ENCODE measurements around the gene HELB.

HELB gene

DNA sequence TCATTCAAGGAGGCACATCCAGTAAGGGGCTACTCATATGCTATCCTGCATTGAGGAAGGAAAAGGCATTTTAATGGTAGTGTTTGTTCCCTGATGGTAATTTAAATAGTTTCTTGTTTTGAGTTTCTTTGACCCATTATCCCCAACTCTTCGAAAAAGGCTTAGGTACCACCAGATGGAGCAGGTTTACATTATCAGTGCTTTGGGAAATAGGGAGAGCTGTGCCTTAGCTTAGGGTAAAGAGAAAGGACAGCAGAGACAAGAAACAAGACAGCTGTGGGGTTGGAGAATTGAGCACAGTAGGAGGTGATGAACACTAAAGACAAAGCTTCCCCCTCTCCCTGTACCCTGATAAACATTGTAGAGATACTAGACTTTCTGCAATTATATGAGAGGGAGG, 29.1 kb upstream of the HELB start:
- Histone ChIP-seq H3K36me3 (ENCODE audit: control insufficient read depth, insufficient read depth, low read length) (no peaks in the 10 kb centered on the region), H3K27ac (ENCODE audit: insufficient read depth, low read depth, low read length, poor library complexity, severe bottlenecking) (no peak overlapping the region), H3K4me1 (ENCODE audit: control insufficient read depth, insufficient read depth, low read length) (no peaks in the 10 kb centered on the region), H3K27me3 (ENCODE audit: control insufficient read depth, insufficient read depth, low read length, poor library complexity, severe bottlenecking) (no peaks in the 10 kb centered on the region), H3K9me3 (ENCODE audit: control insufficient read depth, low read length) (no peaks in the 10 kb centered on the region), H3K4me3 (ENCODE audit: insufficient read depth, low read depth, low read length) (no peak overlapping the region)
- WGBS, 2 experiments, result 67% methylated on average over 1 of the region's 1 CpG; no CpG with 5 or more reads in 1 of the 2 experiments

GRCh38 chr12:66275040-66275439, 27.3 kb upstream of the HELB start:
- H3K9me3 ChIP-seq (ENCODE audit: control insufficient read depth, low read length), result no peaks in the 10 kb centered on the region
- H3K36me3 ChIP-seq (ENCODE audit: control insufficient read depth, insufficient read depth, low read length), result no peaks in the 10 kb centered on the region
- H3K27ac ChIP-seq (ENCODE audit: insufficient read depth, low read depth, low read length, poor library complexity, severe bottlenecking), result no peak overlapping the region
- no peak overlapping the region for H3K4me3 ChIP-seq (ENCODE audit: insufficient read depth, low read depth, low read length)
- no peaks in the 10 kb centered on the region for H3K27me3 ChIP-seq (ENCODE audit: control insufficient read depth, insufficient read depth, low read length, poor library complexity, severe bottlenecking)
- H3K4me1 ChIP-seq (ENCODE audit: control insufficient read depth, insufficient read depth, low read length), result no peaks in the 10 kb centered on the region
- WGBS, 2 experiments, result 90 to 95% methylated on average over 2 of the region's 2 CpGs

DNA sequence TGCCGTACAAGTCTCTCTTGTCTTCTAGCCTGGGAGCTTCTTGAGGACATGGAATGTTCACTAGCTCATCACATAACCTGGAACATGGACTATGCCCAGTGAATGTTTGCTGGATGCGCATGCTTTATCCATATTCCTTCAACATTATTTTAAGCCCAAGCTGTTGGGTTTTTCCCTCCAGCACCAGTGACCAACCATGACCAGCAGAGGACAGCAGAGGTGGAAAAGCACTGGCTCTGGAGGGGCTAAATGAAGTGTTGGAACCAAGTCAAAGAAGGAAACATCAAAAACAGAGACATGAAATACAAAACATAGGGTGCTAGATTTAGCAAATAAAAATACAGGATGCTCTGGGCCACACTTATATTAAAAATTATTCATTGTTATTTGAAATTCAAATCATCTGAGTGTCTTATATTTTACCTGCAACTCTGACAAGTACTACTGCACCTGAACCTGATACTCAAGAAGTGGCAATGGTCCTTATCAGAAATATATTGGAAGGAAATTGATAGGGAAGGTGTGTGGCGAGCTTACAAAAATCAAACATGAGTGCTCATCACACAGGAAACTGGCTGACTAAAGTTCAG, 23.1 kb upstream of the HELB start:
- Histone ChIP-seq H3K9me3 (ENCODE audit: control insufficient read depth, low read length) (no peaks in the 10 kb centered on the region), H3K27me3 (ENCODE audit: control insufficient read depth, insufficient read depth, low read length, poor library complexity, severe bottlenecking) (no peaks in the 10 kb centered on the region), H3K36me3 (ENCODE audit: control insufficient read depth, insufficient read depth, low read length) (no peaks in the 10 kb centered on the region), H3K4me3 (ENCODE audit: insufficient read depth, low read depth, low read length) (no peak overlapping the region), H3K4me1 (ENCODE audit: control insufficient read depth, insufficient read depth, low read length) (no peaks in the 10 kb centered on the region), H3K27ac (ENCODE audit: insufficient read depth, low read depth, low read length, poor library complexity, severe bottlenecking) (no peak overlapping the region)
- 60 to 65% methylated on average over 3 of the region's 3 CpGs for WGBS, 2 experiments

- H3K4me3 ChIP-seq (ENCODE audit: insufficient read depth, low read depth, low read length), result no peak overlapping the region
- H3K9me3 ChIP-seq (ENCODE audit: control insufficient read depth, low read length), result no peaks in the 10 kb centered on the region
- H3K36me3 ChIP-seq (ENCODE audit: control insufficient read depth, insufficient read depth, low read length), result no peaks in the 10 kb centered on the region
- no peak overlapping the region for H3K27ac ChIP-seq (ENCODE audit: insufficient read depth, low read depth, low read length, poor library complexity, severe bottlenecking)
- no peaks in the 10 kb centered on the region for H3K27me3 ChIP-seq (ENCODE audit: control insufficient read depth, insufficient read depth, low read length, poor library complexity, severe bottlenecking)
- WGBS, 2 experiments, result 81 to 83% methylated on average over 1 of the region's 1 CpG
- H3K4me1 ChIP-seq (ENCODE audit: control insufficient read depth, insufficient read depth, low read length), result no peaks in the 10 kb centered on the region
Measured at GRCh38 chr12:66280561-66280960, 21.7 kb upstream of the HELB start.

DNA sequence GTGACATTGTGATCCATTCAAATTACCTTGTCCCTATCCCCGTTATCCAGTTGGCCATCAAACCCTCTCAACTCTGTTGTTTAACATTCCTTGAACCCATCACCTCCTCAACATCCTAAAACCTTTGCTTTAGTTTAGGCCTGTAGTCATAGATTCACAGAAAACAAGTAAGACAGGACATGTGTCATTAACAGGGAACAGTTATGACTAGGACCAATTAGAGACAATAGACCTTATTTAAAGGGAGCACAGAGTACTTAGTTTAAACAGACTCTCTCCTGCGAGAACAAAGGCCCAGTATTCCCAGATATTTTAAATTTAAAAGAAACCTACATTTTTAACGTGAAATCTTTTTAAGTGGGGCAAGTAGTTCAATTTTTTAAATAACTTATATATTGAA, 20.0 kb upstream of the HELB start:
- H3K36me3 ChIP-seq (ENCODE audit: control insufficient read depth, insufficient read depth, low read length), result no peaks in the 10 kb centered on the region
- 86 to 94% methylated on average over 1 to 2 of the region's 3 CpGs for WGBS, 2 experiments
- no peak overlapping the region for H3K27ac ChIP-seq (ENCODE audit: insufficient read depth, low read depth, low read length, poor library complexity, severe bottlenecking)

DNA sequence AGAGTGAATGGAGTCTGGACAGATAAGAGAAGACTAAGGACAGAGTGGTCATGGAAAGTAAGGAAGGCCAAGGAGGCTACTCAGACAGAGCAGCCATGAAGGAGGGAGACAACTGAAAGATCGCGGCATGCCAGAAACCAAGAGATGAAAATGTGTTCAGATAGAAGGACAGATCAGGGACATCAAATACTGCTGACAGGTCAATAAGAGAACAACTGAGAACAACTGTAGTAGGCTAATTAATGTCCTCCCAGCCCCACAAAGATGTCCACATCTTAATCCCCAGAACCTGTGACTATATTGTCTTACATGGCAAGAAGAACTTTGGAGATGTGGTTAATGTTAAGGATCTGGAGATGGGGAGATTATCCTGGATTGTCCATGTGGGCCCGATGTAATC, 15.0 kb upstream of the HELB start:
- Histone ChIP-seq H3K4me3 (ENCODE audit: insufficient read depth, low read depth, low read length) (no peak overlapping the region), H3K4me1 (ENCODE audit: control insufficient read depth, insufficient read depth, low read length) (no peaks in the 10 kb centered on the region), H3K27ac (ENCODE audit: insufficient read depth, low read depth, low read length, poor library complexity, severe bottlenecking) (no peak overlapping the region), H3K36me3 (ENCODE audit: control insufficient read depth, insufficient read depth, low read length) (no peaks in the 10 kb centered on the region), H3K27me3 (ENCODE audit: control insufficient read depth, insufficient read depth, low read length, poor library complexity, severe bottlenecking) (no peaks in the 10 kb centered on the region), H3K9me3 (ENCODE audit: control insufficient read depth, low read length) (no peaks in the 10 kb centered on the region)
- WGBS, 2 experiments, result 91 to 92% methylated on average over 3 of the region's 3 CpGs

More for the DNA sequence above, 20.0 kb upstream of the HELB start:
- no peaks in the 10 kb centered on the region for H3K9me3 ChIP-seq (ENCODE audit: control insufficient read depth, low read length)
- no peaks in the 10 kb centered on the region for H3K27me3 ChIP-seq (ENCODE audit: control insufficient read depth, insufficient read depth, low read length, poor library complexity, severe bottlenecking)
- H3K4me3 ChIP-seq (ENCODE audit: insufficient read depth, low read depth, low read length), result no peak overlapping the region
- H3K4me1 ChIP-seq (ENCODE audit: control insufficient read depth, insufficient read depth, low read length), result no peaks in the 10 kb centered on the region

GRCh38 chr12:66288121-66288520, 14.2 kb upstream of the HELB start:
- Histone ChIP-seq H3K4me3 (ENCODE audit: insufficient read depth, low read depth, low read length) (no peak overlapping the region), H3K27ac (ENCODE audit: insufficient read depth, low read depth, low read length, poor library complexity, severe bottlenecking) (no peak overlapping the region), H3K9me3 (ENCODE audit: control insufficient read depth, low read length) (no peaks in the 10 kb centered on the region), H3K4me1 (ENCODE audit: control insufficient read depth, insufficient read depth, low read length) (no peaks in the 10 kb centered on the region), H3K27me3 (ENCODE audit: control insufficient read depth, insufficient read depth, low read length, poor library complexity, severe bottlenecking) (no peaks in the 10 kb centered on the region), H3K36me3 (ENCODE audit: control insufficient read depth, insufficient read depth, low read length) (no peaks in the 10 kb centered on the region)
- WGBS, 2 experiments, result 91% methylated on average over 5 of the region's 5 CpGs

- Histone ChIP-seq H3K4me1 (ENCODE audit: control insufficient read depth, insufficient read depth, low read length) (no peaks in the 10 kb centered on the region), H3K27me3 (ENCODE audit: control insufficient read depth, insufficient read depth, low read length, poor library complexity, severe bottlenecking) (no peaks in the 10 kb centered on the region), H3K27ac (ENCODE audit: insufficient read depth, low read depth, low read length, poor library complexity, severe bottlenecking) (no peak overlapping the region), H3K4me3 (ENCODE audit: insufficient read depth, low read depth, low read length) (no peak overlapping the region), H3K36me3 (ENCODE audit: control insufficient read depth, insufficient read depth, low read length) (no peaks in the 10 kb centered on the region), H3K9me3 (ENCODE audit: control insufficient read depth, low read length) (no peaks in the 10 kb centered on the region)
- WGBS, 2 experiments, result 91 to 92% methylated on average over 2 of the region's 2 CpGs
Measured at GRCh38 chr12:66289485-66289884, 12.8 kb upstream of the HELB start.

DNA sequence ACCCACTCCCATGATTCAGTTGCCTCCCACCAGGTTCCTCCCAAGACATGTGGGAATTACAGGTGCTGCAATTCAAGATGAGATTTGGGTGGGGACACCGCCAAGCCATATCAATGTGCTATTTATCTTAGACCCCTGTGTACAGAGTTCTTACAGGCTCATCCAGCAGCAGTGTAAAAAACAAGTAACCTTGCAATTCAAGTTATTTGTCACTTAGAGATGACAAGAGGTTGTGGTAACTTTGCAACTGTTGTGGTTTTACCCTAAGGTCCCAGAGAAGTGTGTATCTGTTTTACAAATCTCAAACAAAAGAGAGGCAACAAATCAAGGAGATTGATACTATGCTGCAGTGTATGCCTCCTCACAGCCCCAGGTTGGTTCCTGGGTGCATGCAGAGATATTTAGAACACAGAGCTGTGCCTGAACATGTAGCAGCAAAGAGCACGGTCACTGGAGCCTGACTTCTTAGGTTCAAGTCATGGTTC, 11.5 kb upstream of the HELB start:
- 85 to 95% methylated on average over 2 of the region's 2 CpGs for WGBS, 2 experiments
- Histone ChIP-seq H3K36me3 (ENCODE audit: control insufficient read depth, insufficient read depth, low read length) (no peaks in the 10 kb centered on the region), H3K4me3 (ENCODE audit: insufficient read depth, low read depth, low read length) (no peak overlapping the region), H3K4me1 (ENCODE audit: control insufficient read depth, insufficient read depth, low read length) (no peaks in the 10 kb centered on the region), H3K9me3 (ENCODE audit: control insufficient read depth, low read length) (no peaks in the 10 kb centered on the region), H3K27me3 (ENCODE audit: control insufficient read depth, insufficient read depth, low read length, poor library complexity, severe bottlenecking) (no peaks in the 10 kb centered on the region), H3K27ac (ENCODE audit: insufficient read depth, low read depth, low read length, poor library complexity, severe bottlenecking) (no peak overlapping the region)

DNA sequence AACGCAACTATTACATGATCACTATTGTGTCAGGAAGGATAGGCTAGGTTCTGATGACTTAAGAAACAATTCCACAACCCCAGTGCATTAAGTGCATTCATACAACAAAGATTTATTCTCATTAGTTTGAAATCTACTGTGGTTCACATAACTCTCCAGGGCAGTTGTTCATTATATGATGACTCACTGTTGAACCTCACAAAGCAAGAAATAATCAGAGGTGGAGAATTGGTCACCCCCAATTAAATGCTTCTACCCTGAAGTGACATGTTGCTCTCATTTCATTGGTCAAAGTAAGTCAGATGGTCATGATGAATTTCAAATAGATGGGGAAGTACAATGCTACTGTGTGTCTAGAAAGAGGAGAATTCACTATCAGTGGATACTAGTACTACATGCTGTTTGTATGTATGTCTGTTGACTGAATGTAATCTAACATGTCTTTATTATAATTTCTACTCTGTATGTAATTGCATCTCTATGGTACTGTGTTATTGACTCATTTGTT, 6.1 kb upstream of the HELB start:
- H3K36me3 ChIP-seq (ENCODE audit: control insufficient read depth, insufficient read depth, low read length), result no peaks in the 10 kb centered on the region
- peaks cover 14% of the 10 kb centered on the region for H3K27me3 ChIP-seq (ENCODE audit: control insufficient read depth, insufficient read depth, low read length, poor library complexity, severe bottlenecking)
- H3K4me1 ChIP-seq (ENCODE audit: control insufficient read depth, insufficient read depth, low read length), result no peaks in the 10 kb centered on the region
- H3K4me3 ChIP-seq (ENCODE audit: insufficient read depth, low read depth, low read length), result no peak overlapping the region
- 87 to 89% methylated on average over 1 of the region's 1 CpG for WGBS, 2 experiments
- no peak overlapping the region for H3K27ac ChIP-seq (ENCODE audit: insufficient read depth, low read depth, low read length, poor library complexity, severe bottlenecking)
- no peaks in the 10 kb centered on the region for H3K9me3 ChIP-seq (ENCODE audit: control insufficient read depth, low read length)

Measured in ectodermal cell (in vitro differentiated cells).